Esophagus muscularis mucosa (tissue), 4 donors: ENCODE measurements around the gene SCN9A. TPM values are rescaled to one million over a fixed set of nuclear protein-coding genes. Genes with fewer than 3 reads are reported as not detected.

Source experiments
- DNase-seq: peaks from one replicate; pipeline ENCODE4 v3.0.0-alpha.2; 2017; ENCODE audit errors: extremely low spot score
- H3K27ac ChIP-seq, 4 donors: fragments of 200-600 bp; sonication (generic); replicated peaks in 1 of 4; 1 replicate in 3 of 4; 2 replicates in 1 of 4; pipeline ENCODE4 v1.5.1; 2016 to 2019; ENCODE audit warnings: mild to moderate bottlenecking in 1 of 4
- H3K27me3 ChIP-seq, 4 donors: fragments of 200-600 bp; sonication (generic); one replicate each; pipeline versions ENCODE4 v1.5.1 to v1.6.0; 2016 to 2019
- H3K36me3 ChIP-seq, 4 donors: fragments of 200-600 bp; sonication (generic); one replicate each; pipeline ENCODE4 v1.5.1; 2016 to 2019
- H3K4me1 ChIP-seq, 4 donors: fragments of 200-600 bp; sonication (generic); one replicate each; pipeline ENCODE4 v1.5.1; 2016 to 2019
- H3K4me3 ChIP-seq, 4 donors: fragments of 200-600 bp; sonication (generic); 1 replicate in 2 of 4; 2 replicates in 2 of 4; pipeline ENCODE4 v1.5.1; 2016 to 2019; ENCODE audit warnings: mild to moderate bottlenecking in 4 of 4, moderate library complexity in 1 of 4
- H3K9me3 ChIP-seq, 4 donors: fragments of 200-600 bp; sonication (generic); 1 replicate in 3 of 4; 2 replicates in 1 of 4; pipeline ENCODE4 v1.5.1; 2016 to 2019
- CTCF ChIP-seq, 3 experiments: fragments of 200-600 bp in 2 of 3; fragments of 450-650 bp in 1 of 3; sonication (generic) in 2 of 3; IDR thresholded peaks; one replicate each; pipeline ENCODE4 v1.5.1; 2017 to 2019; ENCODE audit warnings: antibody characterized with exemption in 3 of 3, mild to moderate bottlenecking in 2 of 3, moderate library complexity in 1 of 3
- EP300 ChIP-seq: sonication (generic); formaldehyde crosslinking; IDR thresholded peaks from one replicate; pipeline ENCODE4 v1.6.1; 2017; ENCODE audit warnings: antibody characterized with exemption
- POLR2A ChIP-seq: fragments of 450-650 bp; IDR thresholded peaks from one replicate; pipeline ENCODE4 v1.6.1; 2017; ENCODE audit warnings: antibody characterized with exemption, moderate library complexity, mild to moderate bottlenecking, low read depth
- POLR2AphosphoS5 ChIP-seq, 2 donors: sonication (generic); formaldehyde crosslinking; IDR thresholded peaks; one replicate each; pipeline ENCODE4 v1.6.1; 2017; ENCODE audit warnings: antibody characterized with exemption in 2 of 2
- WGBS: methylation state at CpG from one replicate; pipeline ENCODE4 v1.1.5; 2018; 5-methylcytosine and 5-hydroxymethylcytosine counted together
- intact Hi-C: fragments of 100-400 bp; cut with DNase I; formaldehyde crosslinking; loops from one replicate; pipeline ENCODE4 v1.15.1; 2023
- total RNA-seq, 4 donors: library from RNA; depleted of rRNA; stranded (reverse); fragments of >200 nt; gene quantifications; one replicate each; pipeline versions ENCODE4 v1.1.0 to v1.2.1, GENCODE V29; 2016

The SCN9A gene
- total RNA-seq, 4 donors from 2014 or later: 4.0 to 7.8 (median 5.2) TPM

GRCh38 chr2:166385313-166385712 lies 9.6 kb upstream of the SCN9A start:
- H3K27me3 ChIP-seq: no peaks in the 10 kb centered on the region
- 82% methylated on average over 1 of the region's 1 CpG for WGBS
- intact Hi-C loops: no loop called here

GRCh38 chr2:166384774-166385173 lies 9.0 kb upstream of the SCN9A start:
- TF ChIP-seq CTCF (IDR thresholded peaks at IDR 0.05): peak in 2 of 3 experiments; percentile 36 to 52
- no peak for TF ChIP-seq POLR2AphosphoS5 (IDR thresholded peaks at IDR 0.05)

More at GRCh38 chr2:166385313-166385712, 9.6 kb upstream of the SCN9A start:
- Histone ChIP-seq H3K4me1 (no peaks in the 10 kb centered on the region), H3K4me3 (no peak overlapping the region), H3K36me3 (no peaks in the 10 kb centered on the region), H3K27ac (no peak overlapping the region), H3K9me3 (no peaks in the 10 kb centered on the region)
- no peak for DNase-seq
- TF ChIP-seq POLR2AphosphoS5 (IDR thresholded peaks at IDR 0.05) (no peak), POLR2A (no peak), CTCF (IDR thresholded peaks at IDR 0.05) (no peak), EP300 (no peak)

DNA sequence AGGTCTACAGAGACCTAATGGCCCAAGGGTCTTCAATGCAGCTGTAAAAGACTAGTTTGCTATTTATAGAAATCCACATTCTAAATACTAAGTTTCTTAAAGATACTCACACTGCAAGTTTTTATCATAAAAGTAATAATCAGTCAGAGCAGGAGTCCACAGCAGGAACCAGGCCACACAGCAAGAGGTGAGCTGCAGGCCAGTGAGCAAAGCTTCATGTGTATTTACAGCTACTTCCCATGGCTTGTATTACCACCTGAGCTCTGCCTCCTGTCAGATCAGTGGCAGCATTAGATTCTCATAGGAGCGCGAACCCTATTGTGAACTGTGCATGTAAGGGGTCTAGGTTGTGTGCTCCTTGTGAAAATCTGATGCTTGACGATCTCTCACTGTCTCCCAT lies 6.7 kb upstream of the SCN9A start:
- H3K27me3 ChIP-seq: no peaks in the 10 kb centered on the region
- no peak overlapping the region for H3K27ac ChIP-seq
- no peaks in the 10 kb centered on the region for H3K9me3 ChIP-seq
- TF ChIP-seq POLR2A (no peak), CTCF (IDR thresholded peaks at IDR 0.05) (no peak), EP300 (no peak), POLR2AphosphoS5 (IDR thresholded peaks at IDR 0.05) (no peak)
- no peak overlapping the region for H3K4me3 ChIP-seq
- H3K36me3 ChIP-seq: no peaks in the 10 kb centered on the region
- no peak for DNase-seq
- 96% methylated on average over 3 of the region's 3 CpGs for WGBS
- intact Hi-C loops: no loop called here
- no peaks in the 10 kb centered on the region for H3K4me1 ChIP-seq

More at GRCh38 chr2:166384774-166385173, 9.0 kb upstream of the SCN9A start:
- no peaks in the 10 kb centered on the region for H3K27me3 ChIP-seq
- H3K9me3 ChIP-seq: no peaks in the 10 kb centered on the region
- no peak for DNase-seq
- no peaks in the 10 kb centered on the region for H3K4me1 ChIP-seq
- intact Hi-C loops: no loop called here
- no peak overlapping the region for H3K4me3 ChIP-seq
- no peaks in the 10 kb centered on the region for H3K36me3 ChIP-seq
- WGBS: 64% methylated on average over 8 of the region's 8 CpGs
- H3K27ac ChIP-seq: no peak overlapping the region

DNA sequence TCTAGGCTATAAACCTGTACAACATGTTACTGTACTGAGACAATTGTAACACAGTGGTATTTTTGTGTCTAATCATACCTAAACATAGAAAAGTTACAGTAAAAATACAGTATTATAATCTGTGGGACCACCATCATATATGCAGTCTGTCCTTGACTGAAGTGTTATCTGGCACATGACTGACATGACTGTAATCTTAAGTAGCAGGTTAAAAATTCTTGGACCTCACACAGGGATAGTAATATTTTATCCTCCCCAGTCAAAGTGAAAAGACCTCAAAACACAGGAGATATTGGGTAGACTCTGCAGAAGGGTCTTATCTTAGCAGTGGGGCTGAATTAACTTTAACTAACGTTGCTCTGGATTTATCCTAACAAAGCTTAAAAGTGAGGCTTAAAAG lies 4.9 kb upstream of the SCN9A start:
- intact Hi-C loops: no loop called here
- Histone ChIP-seq H3K9me3 (no peaks in the 10 kb centered on the region), H3K27me3 (peaks cover 0 to 9% (median 0%) of the 10 kb centered on the region in 4 donors), H3K36me3 (no peaks in the 10 kb centered on the region), H3K4me3 (no peak overlapping the region), H3K4me1 (peaks cover 1 to 12% (median 11%) of the 10 kb centered on the region in 4 donors), H3K27ac (no peak overlapping the region)
- WGBS: 55% methylated on average over 1 of the region's 1 CpG
- no peak for DNase-seq
- TF ChIP-seq POLR2A (no peak), POLR2AphosphoS5 (IDR thresholded peaks at IDR 0.05) (no peak), EP300 (no peak), CTCF (IDR thresholded peaks at IDR 0.05) (no peak)

DNA sequence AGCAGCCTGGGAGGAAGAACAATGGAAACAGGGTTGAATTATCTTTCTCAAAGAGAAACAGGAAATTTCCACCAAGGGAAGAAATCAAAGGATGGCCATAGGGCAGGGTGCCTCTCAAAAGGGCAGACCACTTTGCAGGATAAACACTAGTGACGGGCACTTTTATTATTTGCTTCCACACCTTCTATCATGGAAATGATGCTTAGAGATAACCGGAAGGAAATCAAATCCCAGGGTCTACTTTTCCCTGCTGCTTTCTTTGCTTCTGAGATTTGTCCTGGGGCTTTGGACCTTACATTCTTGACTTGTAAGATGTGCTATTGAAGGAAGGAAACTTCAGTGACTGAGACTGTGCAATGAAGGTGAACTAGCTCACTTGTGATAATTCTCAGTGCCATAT lies 1.1 kb upstream of the SCN9A start:
- Histone ChIP-seq H3K4me3 (peak overlapping the region in 3 of 4 donors; percentile 54 to 61 (median 61)), H3K4me1 (peaks cover 9 to 20% (median 20%) of the 10 kb centered on the region in 4 donors), H3K36me3 (no peaks in the 10 kb centered on the region), H3K27me3 (peaks cover 0 to 34% (median 0%) of the 10 kb centered on the region in 4 donors), H3K27ac (no peak overlapping the region), H3K9me3 (no peaks in the 10 kb centered on the region)
- TF ChIP-seq EP300 (no peak), CTCF (IDR thresholded peaks at IDR 0.05) (no peak), POLR2AphosphoS5 (IDR thresholded peaks at IDR 0.05) (no peak), POLR2A (no peak)
- no peak for DNase-seq
- WGBS: 70% methylated on average over 2 of the region's 2 CpGs
- intact Hi-C loops: no loop called here
